HG03521 (cell line): Measurements from ENCODE around the gene SLC25A6.
"Not testable (repeated sequence)": the region's sequence is repeated elsewhere in the genome, so short reads cannot be mapped to it uniquely, and the experiment has no call there.

Experiments used
- ATAC-seq: cut with Tn5 transposase; IDR thresholded peaks from one replicate; pipeline ENCODE4 v1.9.1; 2021; ENCODE audit warnings: mild to moderate bottlenecking, moderate library complexity; ENCODE audit not compliant: unreplicated experiment

Gene SLC25A6

GRCh38 chrX:1355131-1356046, 36.5 kb downstream of the SLC25A6 start:
- no peak for ATAC-seq

- no peak for ATAC-seq
Observed at GRCh38 chrX:1354036-1355019, 37.6 kb downstream of the SLC25A6 start.

GRCh38 chrX:1351981-1352714, 39.8 kb downstream of the SLC25A6 start:
- no peak for ATAC-seq

GRCh38 chrX:1349606-1350005, 42.3 kb downstream of the SLC25A6 start:
- not testable (repeated sequence) for ATAC-seq

- ATAC-seq, result no peak
Observed at GRCh38 chrX:1341545-1342184, 50.2 kb downstream of the SLC25A6 start.

GRCh38 chrX:1336948-1337779, 54.7 kb downstream of the SLC25A6 start:
- no peak for ATAC-seq

- ATAC-seq, result no peak
Observed at GRCh38 chrX:1336331-1336943, 55.5 kb downstream of the SLC25A6 start, which contains the start of gene IL3RA. Gene IL3RA, plus strand, starts transcription at chrX:1336785. Its CDS starts 4,981 bp downstream, at chrX:1341766.
